HEK293T (cell line): ENCODE data around the gene NAPA.

Source experiments
- CTCF ChIA-PET: fragments of 350-600 bp; formaldehyde crosslinking; extraction: SDS; loops from one replicate; lab custom pipeline; 2021; ENCODE audit warnings: antibody characterized with exemption, inconsistent platforms; lab: Yijun Ruan, JAX
- POLR2A ChIA-PET: fragments of 350-600 bp; formaldehyde crosslinking; extraction: SDS; loops from one replicate; lab custom pipeline; 2020; ENCODE audit warnings: antibody characterized with exemption, inconsistent platforms; lab: Yijun Ruan, JAX
- DNase-seq: peaks from one replicate; pipeline ENCODE4 v3.0.0; 2012; ENCODE audit warnings: mixed read lengths; ENCODE audit errors: extremely low spot score
- ARNT ChIP-seq: fragments of 450-650 bp; IDR thresholded peaks from 2 replicates; pipeline ENCODE4 v1.6.1; 2017; ENCODE audit warnings: mild to moderate bottlenecking
- BHLHE40 ChIP-seq: fragments of 450-650 bp; IDR thresholded peaks from 2 replicates; pipeline ENCODE4 v1.6.1; 2016; ENCODE audit warnings: mild to moderate bottlenecking, moderate library complexity, borderline replicate concordance
- CTBP1 ChIP-seq: fragments of 450-650 bp; IDR thresholded peaks from 2 replicates; pipeline ENCODE4 v1.6.1; 2016; ENCODE audit warnings: borderline replicate concordance
- ELF4 ChIP-seq: fragments of 450-650 bp; IDR thresholded peaks from 2 replicates; pipeline ENCODE4 v1.6.1; 2017; ENCODE audit warnings: antibody characterized with exemption
- FOXA1 ChIP-seq: fragments of 450-650 bp; IDR thresholded peaks from 2 replicates; pipeline ENCODE4 v1.6.1; 2016; ENCODE audit warnings: mild to moderate bottlenecking
- FOXK2 ChIP-seq: fragments of 450-650 bp; IDR thresholded peaks from 2 replicates; pipeline ENCODE4 v1.6.1; 2016; ENCODE audit warnings: mild to moderate bottlenecking
- FOXM1 ChIP-seq: fragments of 450-650 bp; IDR thresholded peaks from 2 replicates; pipeline ENCODE4 v1.6.1; 2017; ENCODE audit warnings: mild to moderate bottlenecking, borderline replicate concordance
- HDGF ChIP-seq: fragments of 450-650 bp; IDR thresholded peaks from 2 replicates; pipeline ENCODE4 v1.6.1; 2017; ENCODE audit warnings: antibody characterized with exemption, borderline replicate concordance
- L3MBTL2 ChIP-seq: fragments of 450-650 bp; conservative IDR thresholded peaks from 2 replicates; pipeline ENCODE4 v1.6.1; 2016; ENCODE audit warnings: mild to moderate bottlenecking
- LEF1 ChIP-seq: fragments of 450-650 bp; IDR thresholded peaks from 2 replicates; pipeline ENCODE4 v1.6.1; 2017; ENCODE audit warnings: mild to moderate bottlenecking, borderline replicate concordance
- NFRKB ChIP-seq: fragments of 450-650 bp; IDR thresholded peaks from 2 replicates; pipeline ENCODE4 v1.6.1; 2016; ENCODE audit warnings: mild to moderate bottlenecking, moderate library complexity
- PKNOX1 ChIP-seq: fragments of 450-650 bp; IDR thresholded peaks from 2 replicates; pipeline ENCODE4 v1.6.1; 2016
- SP1 ChIP-seq: fragments of 450-650 bp; IDR thresholded peaks from 2 replicates; pipeline ENCODE4 v1.6.1; 2017
- SUZ12 ChIP-seq: fragments of 450-650 bp; IDR thresholded peaks from 2 replicates; pipeline ENCODE4 v1.6.1; 2016; ENCODE audit warnings: mild to moderate bottlenecking
- TARDBP ChIP-seq: fragments of 450-650 bp; IDR thresholded peaks from 2 replicates; pipeline ENCODE4 v1.6.1; 2016
- ZNF384 ChIP-seq: fragments of 450-650 bp; IDR thresholded peaks from 2 replicates; pipeline ENCODE4 v1.6.1; 2016

Gene NAPA

GRCh38 chr19:47499863-47500830 lies 14.7 kb downstream of the NAPA start:
- ChIA-PET CTCF (interaction anchor here (0.6 to 0.9 kb wide), 3 partner anchors 13 to 34 kb away, joined by 3 to 5 read pairs (median 3); partner anchors contain the start of gene NAPA), POLR2A (no interaction called here)
- TF ChIP-seq FOXK2, result no peak
- no peak for TF ChIP-seq ELF4
- TF ChIP-seq CTBP1, result no peak
- TF ChIP-seq NFRKB, result no peak
- TF ChIP-seq HDGF, result no peak
- no peak for TF ChIP-seq SP1
- no peak for TF ChIP-seq ARNT
- TF ChIP-seq TARDBP, result no peak
- no peak for TF ChIP-seq SUZ12
- TF ChIP-seq FOXM1, result no peak
- TF ChIP-seq PKNOX1, result no peak
- no peak for TF ChIP-seq L3MBTL2
- no peak for TF ChIP-seq FOXA1
- no peak for TF ChIP-seq ZNF384
- TF ChIP-seq LEF1, result no peak
- TF ChIP-seq BHLHE40, result no peak
- no peak for DNase-seq

- ChIA-PET POLR2A (no interaction called here), CTCF (interaction anchor here (0.7 to 0.9 kb wide), 2 partner anchors 12 to 16 kb away, joined by 3 to 5 read pairs; partner anchors contain the start of gene NAPA)
These were observed 15.5 kb downstream of the NAPA start for GRCh38 chr19:47499371-47499770.

GRCh38 chr19:47498561-47498960 lies 16.3 kb downstream of the NAPA start:
- ChIA-PET POLR2A (no interaction called here), CTCF (no interaction called here)
- DNase-seq, result no peak
- TF ChIP-seq SP1, result no peak
- TF ChIP-seq SUZ12, result no peak
- no peak for TF ChIP-seq FOXA1
- no peak for TF ChIP-seq FOXK2
- TF ChIP-seq CTBP1, result no peak
- no peak for TF ChIP-seq TARDBP
- TF ChIP-seq ZNF384, result no peak
- no peak for TF ChIP-seq ELF4
- TF ChIP-seq BHLHE40, result no peak
- TF ChIP-seq PKNOX1, result no peak
- no peak for TF ChIP-seq FOXM1
- TF ChIP-seq LEF1, result no peak
- no peak for TF ChIP-seq L3MBTL2
- no peak for TF ChIP-seq NFRKB
- no peak for TF ChIP-seq HDGF
- no peak for TF ChIP-seq ARNT

More at GRCh38 chr19:47499371-47499770, 15.5 kb downstream of the NAPA start:
- TF ChIP-seq HDGF, result no peak
- TF ChIP-seq FOXA1, result no peak
- TF ChIP-seq NFRKB, result no peak
- TF ChIP-seq FOXM1, result no peak
- TF ChIP-seq CTBP1, result no peak
- no peak for TF ChIP-seq SUZ12
- no peak for TF ChIP-seq ELF4
- no peak for TF ChIP-seq ARNT
- TF ChIP-seq TARDBP, result no peak
- TF ChIP-seq BHLHE40, result no peak
- no peak for TF ChIP-seq PKNOX1
- no peak for TF ChIP-seq L3MBTL2
- no peak for DNase-seq

- TF ChIP-seq TARDBP, result no peak
- TF ChIP-seq HDGF, result no peak
- TF ChIP-seq SUZ12, result no peak
- TF ChIP-seq LEF1, result no peak
- TF ChIP-seq CTBP1, result no peak
- no peak for TF ChIP-seq ZNF384
- TF ChIP-seq ELF4, result no peak
- TF ChIP-seq PKNOX1, result no peak
- TF ChIP-seq L3MBTL2, result no peak
- no peak for TF ChIP-seq SP1
- no peak for TF ChIP-seq NFRKB
- TF ChIP-seq ARNT, result no peak
- TF ChIP-seq FOXK2, result no peak
- TF ChIP-seq FOXA1, result no peak
- TF ChIP-seq FOXM1, result no peak
- no peak for TF ChIP-seq BHLHE40
- DNase-seq, result no peak
- ChIA-PET CTCF (no interaction called here), POLR2A (no interaction called here)
These were observed 16.9 kb downstream of the NAPA start for GRCh38 chr19:47497821-47498520.
